ENCODE data around the gene SEMA4A. TPM values are rescaled to one million over a fixed set of nuclear protein-coding genes. Genes with fewer than 3 reads are reported as not detected.

Gene SEMA4A
- total and polyA plus RNA-seq, 9 of the 15 experiments (the other 6 are each of a cell fraction or from before 2014, with no cell fraction given), result 0.04 to 1.7 (median 0.45) TPM

DNA sequence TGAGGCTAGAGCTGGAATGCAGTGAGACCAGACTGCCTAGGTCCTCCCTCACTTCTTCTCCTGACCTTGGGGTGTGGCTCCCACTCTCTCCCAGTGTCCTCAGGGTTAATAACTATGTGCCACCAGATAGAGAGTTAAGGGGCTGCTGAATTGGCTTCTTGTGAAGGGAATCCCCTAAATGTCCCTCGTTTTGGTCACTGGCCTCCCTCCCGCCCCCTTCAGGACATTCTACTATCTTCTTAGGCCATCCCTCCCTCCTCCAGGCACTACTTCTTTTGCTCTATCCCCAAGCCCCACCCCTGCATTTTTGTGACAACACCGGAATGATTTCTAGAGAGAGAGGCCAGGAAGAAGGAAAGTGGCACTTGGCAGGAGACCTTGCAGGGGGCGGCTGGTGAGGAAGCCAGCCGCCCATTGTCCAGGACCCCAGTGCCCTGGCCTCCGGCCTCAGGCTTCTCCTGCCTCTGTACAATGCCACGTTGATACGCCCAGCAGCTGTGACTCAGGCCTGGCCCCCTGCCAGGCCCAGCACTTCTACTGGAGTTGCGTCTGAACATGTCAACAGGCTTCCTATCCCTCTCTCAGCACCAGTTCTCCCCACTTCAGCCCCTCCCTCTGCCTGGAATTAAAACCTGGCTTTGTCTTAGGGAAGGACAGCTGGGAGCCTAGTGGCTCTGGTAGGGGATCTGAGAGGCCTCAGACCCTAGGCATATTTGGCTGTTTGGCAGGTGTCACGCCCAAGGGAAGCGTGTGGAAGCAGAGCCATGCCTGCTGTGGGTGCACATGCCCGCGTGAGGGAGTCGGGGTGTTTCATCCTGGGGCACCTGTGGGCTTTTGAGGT is 29.8 kb upstream of the SEMA4A start (continued):
- TF ChIP-seq, protein P1, sequence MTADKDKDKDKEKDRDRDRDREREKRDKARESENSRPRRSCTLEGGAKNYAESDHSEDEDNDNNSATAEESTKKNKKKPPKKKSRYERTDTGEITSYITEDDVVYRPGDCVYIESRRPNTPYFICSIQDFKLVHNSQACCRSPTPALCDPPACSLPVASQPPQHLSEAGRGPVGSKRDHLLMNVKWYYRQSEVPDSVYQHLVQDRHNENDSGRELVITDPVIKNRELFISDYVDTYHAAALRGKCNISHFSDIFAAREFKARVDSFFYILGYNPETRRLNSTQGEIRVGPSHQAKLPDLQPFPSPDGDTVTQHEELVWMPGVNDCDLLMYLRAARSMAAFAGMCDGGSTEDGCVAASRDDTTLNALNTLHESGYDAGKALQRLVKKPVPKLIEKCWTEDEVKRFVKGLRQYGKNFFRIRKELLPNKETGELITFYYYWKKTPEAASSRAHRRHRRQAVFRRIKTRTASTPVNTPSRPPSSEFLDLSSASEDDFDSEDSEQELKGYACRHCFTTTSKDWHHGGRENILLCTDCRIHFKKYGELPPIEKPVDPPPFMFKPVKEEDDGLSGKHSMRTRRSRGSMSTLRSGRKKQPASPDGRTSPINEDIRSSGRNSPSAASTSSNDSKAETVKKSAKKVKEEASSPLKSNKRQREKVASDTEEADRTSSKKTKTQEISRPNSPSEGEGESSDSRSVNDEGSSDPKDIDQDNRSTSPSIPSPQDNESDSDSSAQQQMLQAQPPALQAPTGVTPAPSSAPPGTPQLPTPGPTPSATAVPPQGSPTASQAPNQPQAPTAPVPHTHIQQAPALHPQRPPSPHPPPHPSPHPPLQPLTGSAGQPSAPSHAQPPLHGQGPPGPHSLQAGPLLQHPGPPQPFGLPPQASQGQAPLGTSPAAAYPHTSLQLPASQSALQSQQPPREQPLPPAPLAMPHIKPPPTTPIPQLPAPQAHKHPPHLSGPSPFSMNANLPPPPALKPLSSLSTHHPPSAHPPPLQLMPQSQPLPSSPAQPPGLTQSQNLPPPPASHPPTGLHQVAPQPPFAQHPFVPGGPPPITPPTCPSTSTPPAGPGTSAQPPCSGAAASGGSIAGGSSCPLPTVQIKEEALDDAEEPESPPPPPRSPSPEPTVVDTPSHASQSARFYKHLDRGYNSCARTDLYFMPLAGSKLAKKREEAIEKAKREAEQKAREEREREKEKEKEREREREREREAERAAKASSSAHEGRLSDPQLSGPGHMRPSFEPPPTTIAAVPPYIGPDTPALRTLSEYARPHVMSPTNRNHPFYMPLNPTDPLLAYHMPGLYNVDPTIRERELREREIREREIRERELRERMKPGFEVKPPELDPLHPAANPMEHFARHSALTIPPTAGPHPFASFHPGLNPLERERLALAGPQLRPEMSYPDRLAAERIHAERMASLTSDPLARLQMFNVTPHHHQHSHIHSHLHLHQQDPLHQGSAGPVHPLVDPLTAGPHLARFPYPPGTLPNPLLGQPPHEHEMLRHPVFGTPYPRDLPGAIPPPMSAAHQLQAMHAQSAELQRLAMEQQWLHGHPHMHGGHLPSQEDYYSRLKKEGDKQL (CRISPR knock-in tag; IDR thresholded peaks at IDR 0.05; ENCODE audit: borderline replicate concordance), result no peak
- TF ChIP-seq XRCC5 (IDR thresholded peaks at IDR 0.05; ENCODE audit: low read depth, low read length) (no peak), RBM25 (IDR thresholded peaks at IDR 0.05; ENCODE audit: low read depth, low read length, severe bottlenecking) (no peak), RCOR1 (IDR thresholded peaks at IDR 0.05; ENCODE audit: borderline replicate concordance in 1 of 2, low read depth in 2 of 2, low read length in 2 of 2) (no peak; a peak in 1 of 4 replicates), MCM7 (IDR thresholded peaks at IDR 0.05) (no peak), NR2F6 (CRISPR knock-in tag; IDR thresholded peaks at IDR 0.05) (no peak)
- TF ChIP-seq, protein P2, sequence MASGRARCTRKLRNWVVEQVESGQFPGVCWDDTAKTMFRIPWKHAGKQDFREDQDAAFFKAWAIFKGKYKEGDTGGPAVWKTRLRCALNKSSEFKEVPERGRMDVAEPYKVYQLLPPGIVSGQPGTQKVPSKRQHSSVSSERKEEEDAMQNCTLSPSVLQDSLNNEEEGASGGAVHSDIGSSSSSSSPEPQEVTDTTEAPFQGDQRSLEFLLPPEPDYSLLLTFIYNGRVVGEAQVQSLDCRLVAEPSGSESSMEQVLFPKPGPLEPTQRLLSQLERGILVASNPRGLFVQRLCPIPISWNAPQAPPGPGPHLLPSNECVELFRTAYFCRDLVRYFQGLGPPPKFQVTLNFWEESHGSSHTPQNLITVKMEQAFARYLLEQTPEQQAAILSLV (tag; IDR thresholded peaks at IDR 0.05), result no peak
- TF ChIP-seq, protein P3, sequence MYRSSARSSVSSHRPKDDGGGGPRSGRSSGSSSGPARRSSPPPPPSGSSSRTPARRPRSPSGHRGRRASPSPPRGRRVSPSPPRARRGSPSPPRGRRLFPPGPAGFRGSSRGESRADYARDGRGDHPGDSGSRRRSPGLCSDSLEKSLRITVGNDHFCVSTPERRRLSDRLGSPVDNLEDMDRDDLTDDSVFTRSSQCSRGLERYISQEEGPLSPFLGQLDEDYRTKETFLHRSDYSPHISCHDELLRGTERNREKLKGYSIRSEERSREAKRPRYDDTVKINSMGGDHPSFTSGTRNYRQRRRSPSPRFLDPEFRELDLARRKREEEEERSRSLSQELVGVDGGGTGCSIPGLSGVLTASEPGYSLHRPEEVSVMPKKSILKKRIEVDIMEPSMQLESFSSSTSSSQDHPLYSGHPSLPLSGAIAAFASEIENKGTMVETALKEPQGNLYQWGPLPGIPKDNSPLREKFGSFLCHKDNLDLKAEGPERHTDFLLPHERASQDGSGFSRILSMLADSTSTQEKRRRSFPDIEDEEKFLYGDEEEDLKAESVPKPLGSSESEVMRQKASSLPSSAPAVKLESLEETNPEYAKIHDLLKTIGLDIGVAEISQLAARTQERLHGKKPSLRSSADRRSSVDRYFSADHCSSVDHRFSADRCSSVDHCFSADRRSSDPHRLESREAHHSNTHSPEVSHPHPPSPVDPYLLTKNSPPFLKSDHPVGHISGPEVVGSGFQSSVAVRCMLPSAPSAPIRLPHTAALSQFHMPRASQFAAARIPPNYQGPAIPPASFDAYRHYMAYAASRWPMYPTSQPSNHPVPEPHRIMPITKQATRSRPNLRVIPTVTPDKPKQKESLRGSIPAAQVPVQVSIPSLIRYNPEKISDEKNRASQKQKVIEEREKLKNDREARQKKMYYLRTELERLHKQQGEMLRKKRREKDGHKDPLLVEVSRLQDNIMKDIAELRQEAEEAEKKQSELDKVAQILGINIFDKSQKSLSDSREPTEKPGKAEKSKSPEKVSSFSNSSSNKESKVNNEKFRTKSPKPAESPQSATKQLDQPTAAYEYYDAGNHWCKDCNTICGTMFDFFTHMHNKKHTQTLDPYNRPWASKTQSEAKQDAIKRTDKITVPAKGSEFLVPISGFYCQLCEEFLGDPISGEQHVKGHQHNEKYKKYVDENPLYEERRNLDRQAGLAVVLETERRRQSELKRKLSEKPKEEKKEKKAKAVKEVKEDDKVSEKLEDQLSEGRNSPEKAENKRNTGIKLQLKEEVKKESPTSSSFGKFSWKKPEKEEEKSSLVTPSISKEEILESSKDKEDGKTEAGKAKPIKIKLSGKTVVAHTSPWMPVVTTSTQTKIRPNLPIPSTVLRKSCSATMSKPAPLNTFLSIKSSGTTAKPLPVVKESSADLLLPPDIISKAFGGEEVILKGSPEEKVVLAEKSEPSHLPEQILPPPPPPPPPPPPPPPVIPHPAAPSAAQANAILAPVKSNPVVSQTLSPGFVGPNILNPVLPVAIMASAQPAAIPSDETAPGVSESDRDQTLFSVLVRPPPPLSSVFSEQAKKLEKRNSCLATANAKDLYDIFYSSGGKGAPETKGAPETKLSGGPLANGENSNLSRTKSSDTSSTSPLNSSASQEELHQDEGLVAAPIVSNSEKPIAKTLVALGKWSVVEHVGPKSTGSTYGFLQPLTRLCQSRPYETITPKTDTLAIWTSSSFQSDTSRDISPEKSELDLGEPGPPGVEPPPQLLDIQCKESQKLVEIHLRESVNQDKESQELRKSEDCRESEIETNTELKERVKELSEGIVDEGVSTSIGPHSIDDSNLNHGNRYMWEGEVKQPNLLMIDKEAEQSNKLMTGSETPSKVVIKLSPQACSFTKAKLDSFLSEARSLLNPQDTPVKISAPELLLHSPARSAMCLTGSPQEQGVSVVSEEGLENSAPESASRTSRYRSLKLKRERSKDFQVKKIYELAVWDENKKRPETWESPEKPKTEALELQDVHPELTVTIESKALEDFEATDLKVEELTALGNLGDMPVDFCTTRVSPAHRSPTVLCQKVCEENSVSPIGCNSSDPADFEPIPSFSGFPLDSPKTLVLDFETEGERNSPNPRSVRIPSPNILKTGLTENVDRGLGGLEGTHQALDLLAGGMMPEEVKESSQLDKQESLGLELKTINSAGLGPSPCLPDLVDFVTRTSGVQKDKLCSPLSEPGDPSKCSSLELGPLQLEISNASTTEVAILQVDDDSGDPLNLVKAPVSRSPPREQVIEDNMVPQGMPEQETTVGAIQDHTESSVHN (IDR thresholded peaks at IDR 0.05; ENCODE audit: borderline replicate concordance in 1 of 2, low read depth in 1 of 2), result 0 out of 4 replicates have a peak, but pooled peaks of 1 of the 2 experiments have one; percentile 19
